Panc1 (cell line): ENCODE results near the gene ACSL1. TPM values are rescaled to one million over a fixed set of nuclear protein-coding genes. Genes with fewer than 3 reads are reported as not detected.
"Not testable (repeated sequence)": the region's sequence is repeated elsewhere in the genome, so short reads cannot be mapped to it uniquely, and the experiment has no call there.

Experiments used
- ATAC-seq: fragments of 200-7000 bp; cut with Tn5 transposase; 2 replicates; pipeline ENCODE4 v1.9.1; 2020; ENCODE audit warnings: mild to moderate bottlenecking, moderate library complexity
- BruUV-seq: library from RNA; stranded (reverse); fragments of 400-500 nt; replicated peaks from 2 replicates; lab custom pipeline; 2021; lab: Mats Ljungman, UMichigan
- CTCF ChIA-PET: fragments of 300-600 bp; sonication (Branson Sonifier 250); formaldehyde crosslinking; loops from one replicate; lab custom pipeline; 2022; ENCODE audit warnings: antibody characterized with exemption; lab: Charles Lee
- POLR2A ChIA-PET: fragments of 300-600 bp; sonication (Branson Sonifier 250); formaldehyde crosslinking; loops from one replicate; lab custom pipeline; 2022; ENCODE audit warnings: antibody characterized with exemption; lab: Charles Lee
- DNase-seq: peaks from one replicate; pipeline ENCODE4 v3.0.0-alpha.2; 2010; ENCODE audit warnings: low read depth, low spot score
- H3K27ac ChIP-seq: 2 replicates; pipeline ENCODE4 v1.5.1; 2011; ENCODE audit warnings: mild to moderate bottlenecking, low read length, inconsistent platforms
- H3K27me3 ChIP-seq: fragments of 200-500 bp; sonication (Bioruptor generic); 2 replicates; pipeline ENCODE4 v1.6.0; 2014; ENCODE audit warnings: low read length, inconsistent platforms; ENCODE audit not compliant: control insufficient read depth, insufficient read depth
- H3K36me3 ChIP-seq: fragments of 200-500 bp; sonication (Bioruptor generic); 2 replicates; pipeline ENCODE4 v1.5.1; 2014; ENCODE audit warnings: inconsistent platforms, mild to moderate bottlenecking, low read length, moderate library complexity; ENCODE audit not compliant: control insufficient read depth, insufficient read depth
- H3K4me1 ChIP-seq: 2 replicates; pipeline ENCODE4 v1.5.1; 2011; ENCODE audit warnings: inconsistent platforms, mild to moderate bottlenecking, low read length, moderate library complexity; ENCODE audit not compliant: control insufficient read depth, insufficient read depth
- H3K4me3 ChIP-seq, 2 experiments: 2 replicates each; pipeline ENCODE4 v1.5.1; 2011 to 2012; ENCODE audit warnings: low read depth in 2 of 2, low read length in 2 of 2, mild to moderate bottlenecking in 2 of 2, inconsistent platforms in 1 of 2, moderate library complexity in 1 of 2
- H3K9me3 ChIP-seq: fragments of 200-500 bp; sonication (Bioruptor generic); 2 replicates; pipeline ENCODE4 v1.5.1; 2014; ENCODE audit warnings: low read depth, mild to moderate bottlenecking, inconsistent platforms, low read length, moderate library complexity; ENCODE audit not compliant: control insufficient read depth, insufficient read depth
- POLR2AphosphoS5 ChIP-seq: IDR thresholded peaks from 2 replicates; pipeline ENCODE4 v1.6.1; 2012; ENCODE audit warnings: mild to moderate bottlenecking, low read depth, low read length, moderate library complexity
- SIN3A ChIP-seq: IDR thresholded peaks from 2 replicates; pipeline ENCODE4 v1.6.1; 2012; ENCODE audit warnings: low read depth, mild to moderate bottlenecking, low read length, moderate library complexity, borderline replicate concordance; ENCODE audit not compliant: insufficient read depth
- TCF7L2 ChIP-seq: IDR thresholded peaks from 2 replicates; pipeline ENCODE4 v1.6.1; 2011; ENCODE audit warnings: mild to moderate bottlenecking, low read depth, low read length, inconsistent platforms
- in situ Hi-C: cut with HindIII; loops from 2 replicates; pipeline ENCODE4 v1.10.0; 2016; ENCODE audit warnings: low sequenced_read_pairs, low pct_unique_long_range_greater_than_20kb
- intact Hi-C: fragments of 100-400 bp; cut with micrococcal nuclease; formaldehyde crosslinking; loops from one replicate; pipeline ENCODE4 v1.10.0; 2022; ENCODE audit not compliant: unreplicated experiment
- total RNA-seq: library from RNA; stranded (reverse); gene quantifications from one replicate; pipeline ENCODE4 v1.2.1, GENCODE V29; 2021; ENCODE audit not compliant: unreplicated experiment
- TF ChIP-seq, protein P1 (sequence below): fragments of 450-650 bp; IDR thresholded peaks from 2 replicates; pipeline ENCODE4 v1.5.1; 2017; ENCODE audit warnings: mild to moderate bottlenecking
- TF ChIP-seq, protein P2 (sequence below), 2 experiments: IDR thresholded peaks; 2 replicates each; pipeline ENCODE4 v1.6.1; 2011 to 2012; ENCODE audit warnings: low read depth in 2 of 2, control low read depth in 1 of 2, low read length in 1 of 2, mild to moderate bottlenecking in 1 of 2, moderate library complexity in 1 of 2; ENCODE audit not compliant: insufficient read depth in 1 of 2

ACSL1 gene
- total RNA-seq, 1 experiment from 2014 or later = 15.4 TPM

DNA sequence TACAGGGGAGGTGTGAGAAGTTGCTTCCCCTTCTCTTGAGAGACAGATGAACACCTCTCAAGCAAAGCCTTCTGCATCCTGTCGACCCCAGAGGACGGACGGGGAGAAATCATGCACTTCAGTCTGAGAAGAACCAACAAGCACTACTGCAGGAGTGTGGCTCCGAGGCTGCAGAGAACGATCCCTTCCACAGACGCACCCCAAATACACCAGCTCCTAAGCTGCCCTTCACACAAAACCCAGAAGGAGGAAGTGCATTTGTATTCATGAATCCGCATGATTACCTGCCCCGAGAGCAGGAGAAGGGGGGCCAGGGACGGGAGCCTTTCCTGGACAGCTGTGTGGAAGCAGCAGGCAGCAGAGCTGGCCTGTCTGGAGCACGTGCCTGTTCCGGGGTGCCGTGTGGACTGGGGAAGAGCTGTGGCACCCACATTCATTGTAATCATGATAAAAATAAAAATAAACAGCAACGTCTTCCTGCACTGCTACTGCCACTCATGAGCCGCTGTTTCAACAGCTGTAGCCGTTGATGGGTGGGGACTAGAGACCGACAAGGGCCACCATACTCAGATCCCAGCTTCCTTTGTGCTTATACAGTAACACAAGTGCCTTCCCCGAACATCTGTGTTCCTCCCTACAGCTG, 42.9 kb downstream of the ACSL1 start:
- POLR2A ChIA-PET = no interaction called here
- H3K9me3 ChIP-seq = no peaks in the 10 kb centered on the region
- H3K4me1 ChIP-seq = no peaks in the 10 kb centered on the region
- H3K27ac ChIP-seq = no peak overlapping the region
- ATAC-seq = no peak
- no peak overlapping the region for H3K4me3 ChIP-seq
- in situ Hi-C loops (no loop called here), intact Hi-C loops (no loop called here)
- CTCF ChIA-PET = no interaction called here
- no peak for DNase-seq
- no peaks in the 10 kb centered on the region for H3K27me3 ChIP-seq
- TF ChIP-seq TCF7L2 = no peak
- TF ChIP-seq, protein P1, sequence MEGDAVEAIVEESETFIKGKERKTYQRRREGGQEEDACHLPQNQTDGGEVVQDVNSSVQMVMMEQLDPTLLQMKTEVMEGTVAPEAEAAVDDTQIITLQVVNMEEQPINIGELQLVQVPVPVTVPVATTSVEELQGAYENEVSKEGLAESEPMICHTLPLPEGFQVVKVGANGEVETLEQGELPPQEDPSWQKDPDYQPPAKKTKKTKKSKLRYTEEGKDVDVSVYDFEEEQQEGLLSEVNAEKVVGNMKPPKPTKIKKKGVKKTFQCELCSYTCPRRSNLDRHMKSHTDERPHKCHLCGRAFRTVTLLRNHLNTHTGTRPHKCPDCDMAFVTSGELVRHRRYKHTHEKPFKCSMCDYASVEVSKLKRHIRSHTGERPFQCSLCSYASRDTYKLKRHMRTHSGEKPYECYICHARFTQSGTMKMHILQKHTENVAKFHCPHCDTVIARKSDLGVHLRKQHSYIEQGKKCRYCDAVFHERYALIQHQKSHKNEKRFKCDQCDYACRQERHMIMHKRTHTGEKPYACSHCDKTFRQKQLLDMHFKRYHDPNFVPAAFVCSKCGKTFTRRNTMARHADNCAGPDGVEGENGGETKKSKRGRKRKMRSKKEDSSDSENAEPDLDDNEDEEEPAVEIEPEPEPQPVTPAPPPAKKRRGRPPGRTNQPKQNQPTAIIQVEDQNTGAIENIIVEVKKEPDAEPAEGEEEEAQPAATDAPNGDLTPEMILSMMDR = no peak
- TF ChIP-seq, protein P2, sequence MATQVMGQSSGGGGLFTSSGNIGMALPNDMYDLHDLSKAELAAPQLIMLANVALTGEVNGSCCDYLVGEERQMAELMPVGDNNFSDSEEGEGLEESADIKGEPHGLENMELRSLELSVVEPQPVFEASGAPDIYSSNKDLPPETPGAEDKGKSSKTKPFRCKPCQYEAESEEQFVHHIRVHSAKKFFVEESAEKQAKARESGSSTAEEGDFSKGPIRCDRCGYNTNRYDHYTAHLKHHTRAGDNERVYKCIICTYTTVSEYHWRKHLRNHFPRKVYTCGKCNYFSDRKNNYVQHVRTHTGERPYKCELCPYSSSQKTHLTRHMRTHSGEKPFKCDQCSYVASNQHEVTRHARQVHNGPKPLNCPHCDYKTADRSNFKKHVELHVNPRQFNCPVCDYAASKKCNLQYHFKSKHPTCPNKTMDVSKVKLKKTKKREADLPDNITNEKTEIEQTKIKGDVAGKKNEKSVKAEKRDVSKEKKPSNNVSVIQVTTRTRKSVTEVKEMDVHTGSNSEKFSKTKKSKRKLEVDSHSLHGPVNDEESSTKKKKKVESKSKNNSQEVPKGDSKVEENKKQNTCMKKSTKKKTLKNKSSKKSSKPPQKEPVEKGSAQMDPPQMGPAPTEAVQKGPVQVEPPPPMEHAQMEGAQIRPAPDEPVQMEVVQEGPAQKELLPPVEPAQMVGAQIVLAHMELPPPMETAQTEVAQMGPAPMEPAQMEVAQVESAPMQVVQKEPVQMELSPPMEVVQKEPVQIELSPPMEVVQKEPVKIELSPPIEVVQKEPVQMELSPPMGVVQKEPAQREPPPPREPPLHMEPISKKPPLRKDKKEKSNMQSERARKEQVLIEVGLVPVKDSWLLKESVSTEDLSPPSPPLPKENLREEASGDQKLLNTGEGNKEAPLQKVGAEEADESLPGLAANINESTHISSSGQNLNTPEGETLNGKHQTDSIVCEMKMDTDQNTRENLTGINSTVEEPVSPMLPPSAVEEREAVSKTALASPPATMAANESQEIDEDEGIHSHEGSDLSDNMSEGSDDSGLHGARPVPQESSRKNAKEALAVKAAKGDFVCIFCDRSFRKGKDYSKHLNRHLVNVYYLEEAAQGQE (IDR thresholded peaks at IDR 0.05; ENCODE audit: insufficient read depth in 1 of 2, low read depth in 2 of 2, low read length in 1 of 2) = no peak
- TF ChIP-seq SIN3A = no peak
- no peak for TF ChIP-seq POLR2AphosphoS5
- BruUV-seq = no TSS peak
- H3K36me3 ChIP-seq = no peaks in the 10 kb centered on the region

DNA sequence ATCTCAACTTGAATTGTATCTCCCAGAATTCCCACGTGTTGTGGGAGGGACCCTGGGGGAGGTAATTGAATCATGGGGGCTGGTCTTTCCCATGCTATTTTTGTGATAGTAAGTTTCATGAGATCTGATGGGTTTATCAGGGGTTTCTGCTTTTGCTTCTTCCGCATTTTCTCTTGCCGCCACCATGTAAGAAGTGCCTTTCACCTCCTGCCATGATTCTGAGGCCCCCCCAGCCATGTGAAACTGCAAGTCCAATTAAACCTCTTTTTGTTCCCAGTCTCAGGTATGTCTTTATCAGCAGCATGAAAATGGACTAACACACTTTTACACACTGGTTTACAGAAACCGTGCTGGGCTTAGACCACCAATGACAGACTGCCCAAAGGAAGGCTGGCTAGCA, 46.6 kb downstream of the ACSL1 start:
- ATAC-seq, H3K27me3 ChIP-seq, BruUV-seq, H3K4me3 ChIP-seq, H3K9me3 ChIP-seq, in situ Hi-C loops, H3K27ac ChIP-seq, POLR2A ChIA-PET, H3K36me3 ChIP-seq, DNase-seq, CTCF ChIA-PET, intact Hi-C loops, H3K4me1 ChIP-seq: not testable (repeated sequence)

DNA sequence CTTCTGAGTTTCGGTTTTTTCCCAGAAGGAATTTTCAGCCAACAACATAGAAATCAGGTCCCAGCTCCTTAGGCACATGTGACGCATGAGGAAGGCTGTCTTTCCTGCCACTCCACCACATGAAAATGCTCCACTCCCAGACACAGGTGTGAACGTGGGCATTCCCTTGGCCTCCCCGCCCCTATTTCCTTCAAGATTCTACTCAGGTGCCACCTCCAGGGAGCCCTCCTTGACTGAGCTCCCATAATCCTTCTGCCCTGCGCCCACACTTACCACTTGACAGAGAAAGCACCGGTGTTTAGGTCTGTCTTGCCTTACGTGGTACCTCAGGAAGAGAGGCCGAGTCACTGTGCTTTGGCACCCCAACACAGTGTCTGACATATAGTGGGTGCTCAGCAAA, 47.4 kb downstream of the ACSL1 start:
- POLR2A ChIA-PET = no interaction called here
- Histone ChIP-seq H3K9me3 (no peaks in the 10 kb centered on the region), H3K27me3 (no peaks in the 10 kb centered on the region), H3K4me3 (no peak overlapping the region), H3K36me3 (no peaks in the 10 kb centered on the region), H3K27ac (no peak overlapping the region), H3K4me1 (no peaks in the 10 kb centered on the region)
- DNase-seq (no peak), ATAC-seq (no peak)
- no TSS peak for BruUV-seq
- CTCF ChIA-PET = interaction anchor here (0.6 kb wide), 1 partner anchor 250 kb away, joined by 4 read pairs; no protein-coding TSS in a partner anchor
- intact Hi-C loops (no loop called here), in situ Hi-C loops (no loop called here)
- TF ChIP-seq, protein P1 = no peak
- TF ChIP-seq SIN3A = no peak
- TF ChIP-seq, protein P2 (IDR thresholded peaks at IDR 0.05; ENCODE audit: insufficient read depth in 1 of 2, low read depth in 2 of 2, low read length in 1 of 2) = no peak
- no peak for TF ChIP-seq POLR2AphosphoS5
- no peak for TF ChIP-seq TCF7L2
